DLD1 (cell line): ENCODE results near the gene SETD5.

Experiments used
- in situ Hi-C: cut with HindIII; loops from 2 replicates; pipeline ENCODE4 v1.10.0; 2017; ENCODE audit warnings: low sequenced_read_pairs

SETD5 gene

GRCh38 chr3:9503283-9503682 is 105.9 kb downstream of the SETD5 start:
- in situ Hi-C loops, result no loop called here

GRCh38 chr3:9507586-9508578 is 110.5 kb downstream of the SETD5 start:
- in situ Hi-C loops, result no loop called here

GRCh38 chr3:9508781-9509180 is 111.4 kb downstream of the SETD5 start:
- in situ Hi-C loops, result no loop called here

- in situ Hi-C loops, result no loop called here
Measured at GRCh38 chr3:9512456-9513045, 115.1 kb downstream of the SETD5 start.

GRCh38 chr3:9514306-9514705 is 116.9 kb downstream of the SETD5 start:
- in situ Hi-C loops, result no loop called here

GRCh38 chr3:9514956-9515355 is 117.5 kb downstream of the SETD5 start:
- in situ Hi-C loops, result no loop called here

GRCh38 chr3:9525078-9525477 is 127.7 kb downstream of the SETD5 start:
- in situ Hi-C loops, result no loop called here
